SJCRH30 (cell line): Measurements from ENCODE around the gene SLC26A2. TPM values are rescaled to one million over a fixed set of nuclear protein-coding genes. Genes with fewer than 3 reads are reported as not detected.

Source experiments
- DNase-seq, 2 experiments: peaks; one replicate each; pipeline ENCODE4 v3.0.0-alpha.2; 2015 to 2020
- H3K27ac ChIP-seq: fragments of 250-450 bp; sonication (Bioruptor Pico); 2 replicates; pipeline ENCODE4 v1.5.1; 2020; ENCODE audit warnings: mild to moderate bottlenecking, moderate library complexity
- H3K27me3 ChIP-seq: fragments of 250-450 bp; sonication (Bioruptor Pico); 2 replicates; pipeline ENCODE4 v1.5.1; 2020; ENCODE audit warnings: mild to moderate bottlenecking, moderate library complexity
- H3K36me3 ChIP-seq: fragments of 250-450 bp; sonication (Bioruptor Pico); 2 replicates; pipeline ENCODE4 v1.5.1; 2020; ENCODE audit warnings: mild to moderate bottlenecking, moderate library complexity
- H3K4me1 ChIP-seq: fragments of 250-450 bp; sonication (Bioruptor Pico); 2 replicates; pipeline ENCODE4 v1.5.1; 2020; ENCODE audit warnings: mild to moderate bottlenecking, moderate library complexity
- H3K4me3 ChIP-seq: fragments of 250-450 bp; sonication (Bioruptor Pico); 2 replicates; pipeline ENCODE4 v1.5.1; 2020; ENCODE audit warnings: mild to moderate bottlenecking, moderate library complexity
- H3K9me3 ChIP-seq: fragments of 250-450 bp; sonication (Bioruptor Pico); replicated peaks from 2 replicates; pipeline ENCODE4 v1.5.1; 2020; ENCODE audit warnings: mild to moderate bottlenecking, moderate library complexity
- total RNA-seq: library from RNA; depleted of rRNA; stranded (reverse); fragments of >200 nt; shearing (Covaris generic); gene quantifications from 2 replicates; pipeline ENCODE4 v1.2.3, GENCODE V29; 2014

SLC26A2 gene
- total RNA-seq, 1 experiment from 2014 or later: 52.4 TPM

- Histone ChIP-seq H3K9me3 (no peaks in the 10 kb centered on the region), H3K36me3 (no peaks in the 10 kb centered on the region), H3K4me3 (no peak overlapping the region), H3K27me3 (no peaks in the 10 kb centered on the region), H3K27ac (no peak overlapping the region), H3K4me1 (no peaks in the 10 kb centered on the region)
- DNase-seq: no peak
These were observed 37.7 kb downstream of the SLC26A2 start for GRCh38 chr5:149998281-149998680.

GRCh38 chr5:149999359-149999758, 38.8 kb downstream of the SLC26A2 start:
- Histone ChIP-seq H3K27ac (no peak overlapping the region), H3K4me1 (no peaks in the 10 kb centered on the region), H3K4me3 (peak overlapping the region; percentile 87), H3K27me3 (no peaks in the 10 kb centered on the region), H3K9me3 (no peaks in the 10 kb centered on the region), H3K36me3 (no peaks in the 10 kb centered on the region)
- no peak for DNase-seq

GRCh38 chr5:149999866-150000255, 39.3 kb downstream of the SLC26A2 start:
- peak overlapping the region; percentile 87 for H3K4me3 ChIP-seq
- no peaks in the 10 kb centered on the region for H3K9me3 ChIP-seq
- no peaks in the 10 kb centered on the region for H3K27me3 ChIP-seq
- H3K36me3 ChIP-seq: peaks cover 4% of the 10 kb centered on the region
- no peak for DNase-seq
- H3K27ac ChIP-seq: peak overlapping the region; percentile 73
- H3K4me1 ChIP-seq: no peaks in the 10 kb centered on the region

GRCh38 chr5:150000256-150000989, 39.9 kb downstream of the SLC26A2 start, which contains the start of the genes HMGXB3 and TIGD6:
Gene HMGXB3 (plus strand): TSS chr5:150000739. CDS start chr5:150004853, 4,114 bp downstream.
Gene TIGD6 (minus strand): TSS chr5:150000654. CDS start chr5:149996348, 4,306 bp downstream.
- DNase-seq: peak; percentile 96 to 97
- H3K27me3 ChIP-seq: no peaks in the 10 kb centered on the region
- no peaks in the 10 kb centered on the region for H3K4me1 ChIP-seq
- H3K4me3 ChIP-seq: peak within 1 kb of the TSS; percentile 87
- peak within 1 kb of the TSS; percentile 73 for H3K27ac ChIP-seq
- no peaks in the 10 kb centered on the region for H3K9me3 ChIP-seq
- H3K36me3 ChIP-seq: peaks cover 8% of the 10 kb centered on the region

GRCh38 chr5:150000990-150001659, 40.6 kb downstream of the SLC26A2 start:
- H3K36me3 ChIP-seq: peaks cover 13% of the 10 kb centered on the region
- peak; percentile 23 to 34 for DNase-seq

GRCh38 chr5:150001660-150002486, 41.3 kb downstream of the SLC26A2 start:
- no peak overlapping the region for H3K27ac ChIP-seq
- DNase-seq: peak; percentile 60 to 74
- no peaks in the 10 kb centered on the region for H3K27me3 ChIP-seq
- no peaks in the 10 kb centered on the region for H3K9me3 ChIP-seq
- H3K4me1 ChIP-seq: no peaks in the 10 kb centered on the region
- H3K36me3 ChIP-seq: peaks cover 18% of the 10 kb centered on the region
- H3K4me3 ChIP-seq: peak overlapping the region; percentile 87

More at GRCh38 chr5:150000990-150001659, 40.6 kb downstream of the SLC26A2 start:
- Histone ChIP-seq H3K27me3 (no peaks in the 10 kb centered on the region), H3K4me3 (peak overlapping the region; percentile 87), H3K9me3 (no peaks in the 10 kb centered on the region), H3K4me1 (no peaks in the 10 kb centered on the region), H3K27ac (peak overlapping the region; percentile 73)

- H3K4me1 ChIP-seq: no peaks in the 10 kb centered on the region
- no peaks in the 10 kb centered on the region for H3K9me3 ChIP-seq
- no peak overlapping the region for H3K4me3 ChIP-seq
- H3K27ac ChIP-seq: no peak overlapping the region
- peaks cover 58% of the 10 kb centered on the region for H3K36me3 ChIP-seq
- no peaks in the 10 kb centered on the region for H3K27me3 ChIP-seq
- DNase-seq: no peak
These were observed 45.8 kb downstream of the SLC26A2 start for GRCh38 chr5:150006318-150006717.

- DNase-seq: no peak
- no peaks in the 10 kb centered on the region for H3K27me3 ChIP-seq
- peaks cover 63% of the 10 kb centered on the region for H3K36me3 ChIP-seq
- no peak overlapping the region for H3K27ac ChIP-seq
- no peaks in the 10 kb centered on the region for H3K9me3 ChIP-seq
- H3K4me3 ChIP-seq: no peak overlapping the region
- H3K4me1 ChIP-seq: no peaks in the 10 kb centered on the region
These were observed 46.5 kb downstream of the SLC26A2 start for GRCh38 chr5:150007050-150007449.

GRCh38 chr5:150009671-150010387, 49.3 kb downstream of the SLC26A2 start:
- DNase-seq: no peak
- H3K9me3 ChIP-seq: 0 out of 2 replicates have a peak, but pooled peaks cover 6% of the 10 kb centered on the region
- H3K27ac ChIP-seq: no peak overlapping the region
- no peaks in the 10 kb centered on the region for H3K4me1 ChIP-seq
- peaks cover 87% of the 10 kb centered on the region for H3K36me3 ChIP-seq
- H3K27me3 ChIP-seq: no peaks in the 10 kb centered on the region
- no peak overlapping the region for H3K4me3 ChIP-seq

- DNase-seq: no peak
- peaks cover 94% of the 10 kb centered on the region for H3K36me3 ChIP-seq
- H3K27me3 ChIP-seq: no peaks in the 10 kb centered on the region
- no peak overlapping the region for H3K4me3 ChIP-seq
- H3K4me1 ChIP-seq: peaks cover 4% of the 10 kb centered on the region; the same call in 1 of the 2 replicates
- H3K9me3 ChIP-seq: 0 out of 2 replicates have a peak, but pooled peaks cover 17% of the 10 kb centered on the region
- no peak overlapping the region for H3K27ac ChIP-seq
These were observed 53.4 kb downstream of the SLC26A2 start for GRCh38 chr5:150013931-150014330.

GRCh38 chr5:150014456-150014855, 53.9 kb downstream of the SLC26A2 start:
- no peak for DNase-seq
- Histone ChIP-seq H3K9me3 (0 out of 2 replicates have a peak, but pooled peaks cover 17% of the 10 kb centered on the region), H3K36me3 (peaks cover 95% of the 10 kb centered on the region)

GRCh38 chr5:150015415-150015814, 54.9 kb downstream of the SLC26A2 start:
- Histone ChIP-seq H3K4me1 (peaks cover 12% of the 10 kb centered on the region), H3K9me3 (0 out of 2 replicates have a peak, but pooled peaks cover 17% of the 10 kb centered on the region), H3K36me3 (peaks cover 95% of the 10 kb centered on the region)

More at GRCh38 chr5:150014456-150014855, 53.9 kb downstream of the SLC26A2 start:
- H3K4me3 ChIP-seq: no peak overlapping the region
- H3K27me3 ChIP-seq: no peaks in the 10 kb centered on the region
- H3K27ac ChIP-seq: no peak overlapping the region
- peaks cover 4% of the 10 kb centered on the region; the same call in 1 of the 2 replicates for H3K4me1 ChIP-seq

GRCh38 chr5:150016537-150016936, 56.0 kb downstream of the SLC26A2 start:
- H3K27ac ChIP-seq: no peak overlapping the region
- no peak overlapping the region for H3K4me3 ChIP-seq
- peaks cover 17% of the 10 kb centered on the region for H3K4me1 ChIP-seq
- DNase-seq: no peak
- H3K36me3 ChIP-seq: peaks cover 95% of the 10 kb centered on the region
- 0 out of 2 replicates have a peak, but pooled peaks cover 17% of the 10 kb centered on the region for H3K9me3 ChIP-seq
- no peaks in the 10 kb centered on the region for H3K27me3 ChIP-seq

More at GRCh38 chr5:150015415-150015814, 54.9 kb downstream of the SLC26A2 start:
- no peaks in the 10 kb centered on the region for H3K27me3 ChIP-seq
- no peak overlapping the region for H3K4me3 ChIP-seq
- H3K27ac ChIP-seq: no peak overlapping the region
- no peak for DNase-seq
